Heart left ventricle (tissue), 16 donors: ENCODE measurements around the gene HBG2. TPM values are rescaled to one million over a fixed set of nuclear protein-coding genes. Genes with fewer than 3 reads are reported as not detected.

ENCODE experiments used
- ATAC-seq, 4 donors: fragments of 200-7000 bp; cut with Tn5 transposase; one replicate each; pipeline ENCODE4 v1.9.1; 2020 to 2022; ENCODE audit warnings: moderate library complexity in 4 of 4, mild to moderate bottlenecking in 3 of 4, moderate number of reproducible peaks in 1 of 4
- DNase-seq, 5 donors: peaks; one replicate each; pipeline ENCODE4 v3.0.0-alpha.2; 2020
- H3K27ac ChIP-seq, 12 donors: fragments of 200-600 bp; sonication (generic) in 4 of 12; one replicate each; pipeline versions ENCODE4 v1.5.0 to v1.8.0; 2016 to 2022; ENCODE audit warnings: mild to moderate bottlenecking in 2 of 12
- H3K27me3 ChIP-seq, 9 donors: fragments of 200-600 bp; sonication (generic) in 2 of 9; one replicate each; pipeline versions ENCODE4 v1.5.1 to v1.8.0; 2016 to 2022; ENCODE audit warnings: mild to moderate bottlenecking in 3 of 9
- H3K36me3 ChIP-seq, 9 donors: fragments of 200-600 bp; sonication (generic) in 2 of 9; one replicate each; pipeline versions ENCODE4 v1.5.0 to v1.8.0; 2018 to 2022; ENCODE audit warnings: mild to moderate bottlenecking in 2 of 9
- H3K4me1 ChIP-seq, 12 donors: fragments of 200-600 bp; sonication (generic) in 4 of 12; one replicate each; pipeline versions ENCODE4 v1.5.0 to v1.8.0; 2016 to 2022; ENCODE audit warnings: mild to moderate bottlenecking in 3 of 12
- H3K4me3 ChIP-seq, 12 donors: fragments of 200-600 bp; sonication (generic) in 4 of 12; one replicate each; pipeline versions ENCODE4 v1.5.0 to v1.8.0; 2017 to 2022; ENCODE audit warnings: mild to moderate bottlenecking in 9 of 12, moderate library complexity in 4 of 12
- H3K9me3 ChIP-seq, 12 donors: fragments of 200-600 bp; sonication (generic) in 4 of 12; one replicate each; pipeline versions ENCODE4 v1.5.0 to v1.8.0; 2016 to 2022; ENCODE audit warnings: mild to moderate bottlenecking in 1 of 12
- POLR2A ChIP-seq, 2 donors: fragments of 450-650 bp; IDR thresholded peaks; one replicate each; pipeline ENCODE4 v1.6.1; 2017; ENCODE audit warnings: antibody characterized with exemption in 2 of 2, mild to moderate bottlenecking in 2 of 2, moderate library complexity in 2 of 2
- WGBS, 4 donors: extraction: QIAGEN DNeasy Blood & Tissue Kit in 2 of 4; methylation state at CpG; one replicate each; pipeline versions ENCODE4 v1.1.5 to v1.1.7; 2013 to 2018; 5-methylcytosine and 5-hydroxymethylcytosine counted together
- intact Hi-C, 10 donors: fragments of 100-400 bp; cut with DNase I; formaldehyde crosslinking; loops; one replicate each; pipeline versions ENCODE4 v1.11.1 to v1.14.2; 2022
- polyA plus RNA-seq, 2 donors: library from polyadenylated mRNA; stranded (reverse); fragments of 200-250 nt; gene quantifications; one replicate each; pipeline ENCODE4 v1.2.3, GENCODE V29; 2013
- total RNA-seq, 9 donors: library from RNA; depleted of rRNA in 2 of 9; stranded (reverse); fragments of >200 nt in 2 of 9; fragmentation: NEBNext Ultra II Directional in 3 of 9; extraction: Animal tissue kit (Norgen Biotek cat#: 25700) in 3 of 9; gene quantifications; one replicate each; pipeline versions ENCODE4 v1.1.0 to v1.2.4, GENCODE V29; 2016 to 2023
- TF ChIP-seq, protein P1 (sequence below), 12 donors: fragments of 200-600 bp; sonication (generic) in 4 of 12; IDR thresholded peaks; one replicate each; pipeline versions ENCODE4 v1.5.0 to v1.8.0; 2018 to 2022; ENCODE audit warnings: antibody characterized with exemption in 12 of 12, mild to moderate bottlenecking in 5 of 12
- donor health status: ischemic (EF 13 %, LVEDD 7.1; RV severe dilation, severe dysfunction).
- donor health status: healthy with polysubstance abuse.
- donor health status: DM: no; HTN: yes; CAD: no.
- donor health status: DM: no; HTN: no; CAD: no.
- donor health status: ischemic (EF 25% LVEDD 6.9; RV normal size, moderate dysfunction).
- donor health status: ischemic (EF 25% LVEDD 5.7; RV mildly dilated, moderate dysfunction).
- donor health status: healthy.
- donor health status: DM: yes; HTN: yes; CAD: no.
- donor health status: ischemic (EF 35%, LVEDD 5.7; RV mildly dilated, moderate dysfunction).
- donor health status: nonischemic (EF 11% LVEDD 7.7; RV severe dilation, severe dysfunction).
- donor health status: DM: yes; HTN: yes; CAD: no.
- donor health status: PGD.
- donor health status: ischemic (EF 29% LVEDD 5.4; RV normal size, mild dysfunction).
- donor health status: nonischemic (EF 23%, LVEDD 6.1; RV moderate dilation, normal function).

Gene HBG2
- total and polyA plus RNA-seq, 11 donors: 0.72 to 2.0 (median 1.9) TPM; not detected in 8

DNA sequence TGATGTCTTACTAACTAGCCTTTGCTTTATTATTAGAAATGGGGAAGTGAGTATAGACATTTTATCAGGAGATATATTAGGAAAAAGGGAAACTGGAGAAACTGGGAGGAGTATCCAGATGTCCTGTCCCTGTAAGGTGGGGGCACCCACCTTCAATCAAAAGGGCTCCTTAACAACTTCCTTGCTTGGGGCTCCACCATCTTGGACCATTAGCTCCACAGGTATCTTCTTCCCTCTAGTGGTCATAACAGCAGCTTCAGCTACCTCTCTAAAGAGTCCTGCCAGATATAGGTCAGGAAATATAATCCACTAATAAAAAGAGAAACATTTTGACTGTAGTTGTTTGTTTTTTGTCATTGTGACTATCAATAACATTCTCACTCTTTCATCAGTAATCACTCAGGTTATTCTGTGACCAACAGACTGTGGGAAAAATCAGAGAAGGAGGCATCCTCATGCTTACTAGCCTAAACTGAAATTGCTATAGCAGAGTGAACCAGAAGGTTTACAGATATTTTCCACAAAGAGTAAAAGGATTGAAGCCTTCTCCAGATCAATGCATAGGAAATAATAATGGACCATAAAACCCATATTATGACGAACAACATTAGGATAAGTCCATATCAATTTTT, 36.7 kb upstream of the HBG2 start:
- ATAC-seq: no peak
- 68 to 79% (median 74%) methylated on average over 1 of the region's 1 CpG for WGBS, 4 donors
- Histone ChIP-seq H3K27me3 (no peaks in the 10 kb centered on the region), H3K9me3 (no peaks in the 10 kb centered on the region), H3K27ac (no peak overlapping the region), H3K4me3 (no peak overlapping the region), H3K36me3 (no peaks in the 10 kb centered on the region), H3K4me1 (no peaks in the 10 kb centered on the region)
- TF ChIP-seq POLR2A (IDR thresholded peaks at IDR 0.05): no peak
- TF ChIP-seq, protein P1, sequence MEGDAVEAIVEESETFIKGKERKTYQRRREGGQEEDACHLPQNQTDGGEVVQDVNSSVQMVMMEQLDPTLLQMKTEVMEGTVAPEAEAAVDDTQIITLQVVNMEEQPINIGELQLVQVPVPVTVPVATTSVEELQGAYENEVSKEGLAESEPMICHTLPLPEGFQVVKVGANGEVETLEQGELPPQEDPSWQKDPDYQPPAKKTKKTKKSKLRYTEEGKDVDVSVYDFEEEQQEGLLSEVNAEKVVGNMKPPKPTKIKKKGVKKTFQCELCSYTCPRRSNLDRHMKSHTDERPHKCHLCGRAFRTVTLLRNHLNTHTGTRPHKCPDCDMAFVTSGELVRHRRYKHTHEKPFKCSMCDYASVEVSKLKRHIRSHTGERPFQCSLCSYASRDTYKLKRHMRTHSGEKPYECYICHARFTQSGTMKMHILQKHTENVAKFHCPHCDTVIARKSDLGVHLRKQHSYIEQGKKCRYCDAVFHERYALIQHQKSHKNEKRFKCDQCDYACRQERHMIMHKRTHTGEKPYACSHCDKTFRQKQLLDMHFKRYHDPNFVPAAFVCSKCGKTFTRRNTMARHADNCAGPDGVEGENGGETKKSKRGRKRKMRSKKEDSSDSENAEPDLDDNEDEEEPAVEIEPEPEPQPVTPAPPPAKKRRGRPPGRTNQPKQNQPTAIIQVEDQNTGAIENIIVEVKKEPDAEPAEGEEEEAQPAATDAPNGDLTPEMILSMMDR (IDR thresholded peaks at IDR 0.05): peak in 1 of 12 donors; percentile 9
- intact Hi-C loops: no loop called here
- no peak for DNase-seq

DNA sequence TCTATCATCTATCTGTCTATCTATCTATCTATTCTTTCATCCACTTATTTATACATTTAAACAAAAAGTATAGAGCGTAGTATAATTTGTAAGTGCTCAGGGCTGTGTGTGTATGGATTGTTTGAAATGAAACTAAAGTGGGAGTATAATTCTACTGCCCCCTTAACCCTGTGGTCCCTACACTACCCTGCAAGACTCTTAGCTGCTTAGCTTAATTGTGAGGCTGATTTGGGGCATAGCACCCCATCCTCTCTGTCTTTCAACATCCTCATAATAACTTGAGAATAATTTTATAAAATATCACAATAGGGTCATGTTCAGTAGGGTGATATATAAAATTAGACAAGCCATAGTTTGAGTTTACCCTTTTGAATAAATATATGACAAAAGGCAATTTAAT, 35.5 kb upstream of the HBG2 start:
- Histone ChIP-seq H3K4me1 (no peaks in the 10 kb centered on the region), H3K27me3 (no peaks in the 10 kb centered on the region), H3K27ac (no peak overlapping the region), H3K9me3 (no peaks in the 10 kb centered on the region), H3K4me3 (no peak overlapping the region), H3K36me3 (no peaks in the 10 kb centered on the region)
- intact Hi-C loops: no loop called here
- ATAC-seq (no peak), DNase-seq (no peak)
- 72 to 88% (median 85%) methylated on average over 1 of the region's 1 CpG for WGBS, 4 donors
- TF ChIP-seq POLR2A (IDR thresholded peaks at IDR 0.05): no peak
- TF ChIP-seq, protein P1 (IDR thresholded peaks at IDR 0.05): no peak

- no peak for TF ChIP-seq POLR2A (IDR thresholded peaks at IDR 0.05)
- TF ChIP-seq, protein P1 (IDR thresholded peaks at IDR 0.05): no peak
- H3K27me3 ChIP-seq: no peaks in the 10 kb centered on the region
- H3K9me3 ChIP-seq: no peaks in the 10 kb centered on the region
- intact Hi-C loops: no loop called here
- H3K36me3 ChIP-seq: no peaks in the 10 kb centered on the region
- no peak overlapping the region for H3K27ac ChIP-seq
- no peak for DNase-seq
- H3K4me1 ChIP-seq: no peaks in the 10 kb centered on the region
- no peak for ATAC-seq
- H3K4me3 ChIP-seq: no peak overlapping the region
Measured at GRCh38 chr11:5289696-5290095, 35.1 kb upstream of the HBG2 start.

DNA sequence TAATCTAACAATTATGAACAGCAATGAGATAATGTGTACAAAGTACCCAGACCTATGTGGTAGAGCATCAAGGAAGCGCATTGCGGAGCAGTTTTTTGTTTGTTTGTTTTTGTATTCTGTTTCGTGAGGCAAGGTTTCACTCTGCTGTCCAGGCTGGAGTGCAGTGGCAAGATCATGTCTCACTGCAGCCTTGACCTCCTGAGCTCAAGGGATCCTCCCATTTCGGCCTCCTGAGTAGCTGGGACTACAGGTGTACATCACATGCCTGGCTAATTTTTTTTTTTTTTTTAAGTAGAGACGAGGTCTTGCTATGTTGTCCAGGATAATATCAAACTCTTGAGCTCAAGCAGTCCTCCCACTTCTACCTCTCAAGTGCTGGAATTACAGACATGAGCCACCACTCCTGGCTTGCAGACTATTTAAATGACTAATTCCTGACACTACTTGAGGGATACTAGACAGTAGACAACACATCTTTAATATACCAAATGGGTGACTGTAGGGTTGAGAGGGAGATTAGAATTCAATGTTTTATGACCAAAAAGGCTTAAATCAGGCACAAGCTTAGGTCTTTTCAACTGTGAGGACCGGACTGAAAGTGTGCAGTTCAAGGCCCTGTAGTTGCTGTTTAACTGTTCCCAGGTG, 34.4 kb upstream of the HBG2 start:
- WGBS, 4 donors: 73 to 84% (median 79%) methylated on average over 6 of the region's 6 CpGs
- Histone ChIP-seq H3K27me3 (no peaks in the 10 kb centered on the region), H3K4me1 (no peaks in the 10 kb centered on the region), H3K4me3 (no peak overlapping the region), H3K36me3 (no peaks in the 10 kb centered on the region), H3K27ac (no peak overlapping the region), H3K9me3 (no peaks in the 10 kb centered on the region)
- ATAC-seq: no peak
- no peak for DNase-seq
- TF ChIP-seq, protein P1 (IDR thresholded peaks at IDR 0.05): no peak
- TF ChIP-seq POLR2A (IDR thresholded peaks at IDR 0.05): no peak
- intact Hi-C loops: no loop called here
